Mesenteric fat pad (tissue), 1 donor: ENCODE results near the gene SLC29A4. TPM values are rescaled to one million over a fixed set of nuclear protein-coding genes. Genes with fewer than 3 reads are reported as not detected.
"Not testable (repeated sequence)": the region's sequence is repeated elsewhere in the genome, so short reads cannot be mapped to it uniquely, and the experiment has no call there.

Experiments used
- DNase-seq: peaks from one replicate; pipeline ENCODE4 v3.0.0-alpha.2; 2020; ENCODE audit warnings: low spot score
- total RNA-seq: library from RNA; stranded (reverse); fragmentation: NEBNext Ultra II Directional; extraction: Animal tissue kit (Norgen Biotek cat#: 25700); gene quantifications from one replicate; pipeline ENCODE4 v1.2.1, GENCODE V29; 2021
- donor health status: DM: yes; HTN: yes; CAD: no.

Gene SLC29A4
- total RNA-seq, 1 donor from 2014 or later: 38.2 TPM

GRCh38 chr7:5295039-5296014 is 12.6 kb downstream of the SLC29A4 start:
- no peak for DNase-seq

- no peak for DNase-seq
Observed at GRCh38 chr7:5296015-5296610, 13.4 kb downstream of the SLC29A4 start.

DNA sequence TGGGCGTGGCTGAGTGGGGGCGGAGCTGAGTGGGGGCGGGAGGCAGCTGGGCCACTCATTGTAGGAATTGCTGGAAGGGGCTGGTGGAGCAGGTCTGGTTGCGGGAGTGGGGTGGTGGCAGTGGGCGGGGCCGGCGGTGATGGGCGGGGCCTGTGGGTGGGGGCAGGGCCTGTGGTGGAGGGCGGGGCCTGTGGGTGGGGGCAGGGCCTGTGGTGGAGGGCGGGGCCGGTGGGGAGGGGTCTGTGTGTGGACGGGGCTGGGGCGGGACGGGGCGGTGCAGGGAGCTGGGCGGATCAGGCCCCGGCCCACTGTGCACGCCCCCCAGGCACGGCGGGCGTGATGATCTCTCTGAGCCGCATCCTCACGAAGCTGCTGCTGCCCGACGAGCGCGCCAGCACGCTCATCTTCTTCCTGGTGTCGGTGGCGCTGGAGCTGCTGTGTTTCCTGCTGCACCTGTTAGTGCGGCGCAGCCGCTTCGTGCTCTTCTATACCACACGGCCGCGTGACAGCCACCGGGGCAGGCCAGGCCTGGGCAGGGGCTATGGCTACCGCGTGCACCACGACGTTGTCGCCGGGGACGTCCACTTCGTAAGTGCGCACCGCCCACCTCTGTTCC is 14.0 kb downstream of the SLC29A4 start:
- no peak for DNase-seq

GRCh38 chr7:5300366-5300765 is 17.6 kb downstream of the SLC29A4 start:
- DNase-seq: no peak

- DNase-seq: no peak
Observed at GRCh38 chr7:5302577-5302976, 19.8 kb downstream of the SLC29A4 start.

- no peak for DNase-seq
Observed at GRCh38 chr7:5303061-5303460, 20.3 kb downstream of the SLC29A4 start.

- no peak for DNase-seq
Observed at GRCh38 chr7:5303591-5304505, 21.1 kb downstream of the SLC29A4 start.

GRCh38 chr7:5305050-5305449 is 22.3 kb downstream of the SLC29A4 start:
- not testable (repeated sequence) for DNase-seq

DNA sequence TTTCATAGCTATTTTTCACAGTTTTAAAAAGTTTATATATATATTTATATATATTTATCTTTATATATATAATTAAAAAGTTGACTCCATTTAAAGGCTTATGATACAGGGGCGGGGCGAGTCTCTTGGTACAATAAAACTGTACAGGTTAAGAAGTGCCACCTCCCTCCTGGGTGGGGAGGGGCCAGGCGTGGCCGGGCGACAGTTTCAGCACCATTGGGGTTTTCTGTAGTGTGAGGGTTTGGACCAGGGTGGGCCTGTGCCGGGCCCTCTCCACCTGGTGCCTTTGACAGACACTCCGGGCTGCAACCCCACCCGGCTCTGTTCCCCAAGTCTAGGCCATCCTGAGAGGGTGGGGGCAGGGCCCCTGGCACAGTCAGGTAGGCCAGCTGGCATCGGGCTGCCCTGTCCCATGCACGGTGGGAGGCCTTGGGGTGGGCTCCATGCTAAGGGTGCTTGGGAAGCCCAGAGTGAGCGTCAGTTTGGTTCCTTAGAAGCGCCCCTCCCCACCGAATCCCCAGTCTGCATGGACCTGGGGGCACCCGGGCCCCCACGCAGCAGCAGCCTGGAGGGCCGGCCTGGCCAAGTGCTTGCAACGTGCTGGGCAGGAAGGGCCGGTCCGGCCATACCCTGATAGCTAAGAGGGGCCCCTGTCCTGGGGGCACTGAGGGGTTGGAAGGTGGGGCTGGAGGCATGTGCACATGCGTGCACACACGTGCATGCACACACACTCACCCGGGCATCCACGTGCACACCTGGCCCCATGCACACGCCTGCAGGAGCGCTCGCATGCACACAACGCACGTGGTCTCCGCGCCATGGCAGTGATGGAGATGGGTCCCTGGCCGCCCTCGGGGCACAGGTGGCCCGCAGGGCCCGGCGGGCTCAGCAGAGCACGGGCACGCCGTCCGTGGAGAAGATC is 24.7 kb downstream of the SLC29A4 start:
- DNase-seq: not testable (repeated sequence)

GRCh38 chr7:5309146-5309545 is 26.4 kb downstream of the SLC29A4 start:
- no peak for DNase-seq

- no peak for DNase-seq
Observed at GRCh38 chr7:5310822-5311405, 28.2 kb downstream of the SLC29A4 start.

GRCh38 chr7:5312276-5313070 is 29.7 kb downstream of the SLC29A4 start:
- DNase-seq: not testable (repeated sequence)

DNA sequence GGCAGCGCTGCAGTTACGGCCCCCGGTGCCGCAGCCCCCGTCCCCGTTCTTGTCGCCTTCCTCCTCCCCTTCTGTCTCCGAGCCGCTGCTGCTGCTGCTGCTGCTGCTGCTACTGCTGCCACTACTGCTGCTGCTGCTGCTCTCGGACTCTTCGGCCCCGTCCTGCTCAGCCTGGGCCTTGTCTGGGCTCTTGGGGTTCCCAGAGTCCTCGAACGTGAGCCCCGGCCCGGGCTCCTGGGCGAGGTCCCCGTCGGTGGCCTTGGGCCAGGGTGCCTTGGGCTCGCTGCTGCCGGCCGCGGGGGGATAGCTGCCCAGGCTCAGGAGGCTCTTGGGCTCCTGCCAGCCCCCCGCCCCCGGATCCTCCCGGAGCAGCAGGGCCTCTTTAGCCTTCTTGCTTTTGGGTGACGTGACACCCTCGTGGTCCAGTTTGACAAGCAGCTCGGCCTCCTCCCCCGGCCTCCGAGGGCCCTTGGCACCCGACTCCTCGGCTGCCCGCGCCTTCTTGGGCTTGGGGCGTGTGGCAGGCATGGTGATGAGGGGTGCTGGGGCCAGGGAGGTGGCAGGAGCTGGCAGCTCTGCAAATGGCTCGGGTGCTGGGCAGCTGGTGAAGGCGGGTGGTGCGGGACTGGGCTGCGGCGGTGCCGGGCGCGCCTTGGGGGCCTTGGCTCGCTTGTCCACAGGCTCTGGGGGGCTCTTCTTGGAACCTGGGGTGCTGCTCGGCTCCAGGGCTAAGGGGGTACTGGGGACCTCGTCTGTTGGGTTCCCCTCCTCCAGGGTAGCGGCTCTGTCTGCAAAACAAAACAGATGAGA is 30.5 kb downstream of the SLC29A4 start:
- DNase-seq: not testable (repeated sequence)

DNA sequence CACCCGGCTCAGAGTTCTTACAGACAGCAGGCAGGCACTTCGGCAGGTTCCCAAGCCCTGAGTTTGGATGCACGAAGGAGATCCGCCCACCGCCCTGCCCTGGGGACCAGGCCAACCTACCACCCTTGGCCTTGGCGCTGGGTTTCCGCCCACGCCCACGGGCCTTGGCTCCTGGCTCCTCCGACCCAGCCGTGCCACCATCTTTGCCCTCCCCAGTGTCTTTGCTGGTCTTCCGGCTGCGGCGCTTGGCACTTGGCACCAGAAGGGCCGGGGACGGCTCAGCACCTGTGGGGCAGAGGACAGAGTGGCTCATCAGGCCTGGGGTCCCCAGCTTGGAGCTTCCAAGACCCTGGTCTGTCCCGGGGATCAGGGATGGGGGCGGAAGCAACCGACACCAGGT is 32.1 kb downstream of the SLC29A4 start:
- DNase-seq: no peak

- no peak for DNase-seq
Observed at GRCh38 chr7:5315761-5316160, 33.0 kb downstream of the SLC29A4 start.

DNA sequence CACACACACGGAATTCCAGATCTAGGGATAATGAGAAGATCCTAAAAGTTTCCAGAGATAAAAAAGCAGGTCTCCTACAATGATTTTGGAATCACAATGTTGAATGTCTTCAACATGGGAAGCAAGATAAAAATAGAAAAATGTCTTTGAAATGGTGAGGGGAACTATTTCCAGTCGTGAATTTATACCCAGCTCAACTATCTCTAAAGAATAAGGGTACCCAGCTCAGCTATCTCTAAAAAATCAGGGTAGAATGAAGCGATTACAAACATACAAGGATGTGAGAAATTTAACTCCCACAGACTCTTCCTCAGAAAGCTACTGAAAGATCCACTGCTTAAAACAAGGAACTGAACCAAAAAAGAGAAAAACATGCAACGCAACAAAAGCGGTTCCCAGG is 35.9 kb downstream of the SLC29A4 start:
- not testable (repeated sequence) for DNase-seq

GRCh38 chr7:5320391-5320790 is 37.6 kb downstream of the SLC29A4 start:
- no peak for DNase-seq
